Activated CD8-positive, alpha-beta T cell treated with anti-CD3 and anti-CD28 coated beads for 36 hours (primary cell): ENCODE results near the gene ADSL. TPM values are rescaled to one million over a fixed set of nuclear protein-coding genes. Genes with fewer than 3 reads are reported as not detected.
A peak's percentile ranks its signal among the peaks of the same experiment; 100 is the strongest.

Experiments
- ATAC-seq: fragments of 200-7000 bp; cut with Tn5 transposase; one replicate; pipeline ENCODE4 v1.10.0; 2021; ENCODE audit warnings: mild to moderate bottlenecking, moderate library complexity
- CTCF ChIA-PET: fragments of 350-600 bp; sonication (Branson Sonifier 250); formaldehyde crosslinking; loops from one replicate; lab custom pipeline; 2021; ENCODE audit warnings: antibody characterized with exemption; lab: Charles Lee
- POLR2A ChIA-PET: fragments of 350-600 bp; sonication (Branson Sonifier 250); formaldehyde crosslinking; loops from one replicate; lab custom pipeline; 2021; ENCODE audit warnings: antibody characterized with exemption; lab: Charles Lee
- DNase-seq: peaks from one replicate; pipeline ENCODE4 v3.0.0-alpha.2; 2020
- H3K27ac Mint-ChIP-seq: one replicate; pipeline ENCODE4 v1.8.0; 2021; ENCODE audit warnings: mild to moderate bottlenecking, mixed read lengths
- H3K27me3 Mint-ChIP-seq: one replicate; pipeline ENCODE4 v1.8.0; 2021; ENCODE audit warnings: mixed read lengths
- H3K36me3 Mint-ChIP-seq: one replicate; pipeline ENCODE4 v1.8.0; 2021; ENCODE audit warnings: low read depth, mixed read lengths
- H3K4me1 Mint-ChIP-seq: one replicate; pipeline ENCODE4 v1.8.0; 2021; ENCODE audit warnings: low read depth, mixed read lengths
- H3K4me3 Mint-ChIP-seq: one replicate; pipeline ENCODE4 v1.8.0; 2021; ENCODE audit warnings: mild to moderate bottlenecking, moderate library complexity, mixed read lengths
- H3K9me3 Mint-ChIP-seq: one replicate; pipeline ENCODE4 v1.8.0; 2021; ENCODE audit warnings: mixed read lengths
- intact Hi-C: fragments of 100-400 bp; cut with micrococcal nuclease; formaldehyde crosslinking; loops from one replicate; pipeline ENCODE4 v1.10.0; 2022
- total RNA-seq, 2 experiments: library from RNA; stranded (reverse); gene quantifications; one replicate each; pipeline ENCODE4 v1.2.3, GENCODE V29; 2021
- TF ChIP-seq, protein P1 (sequence below): fragments of 200-600 bp; IDR thresholded peaks from one replicate; pipeline ENCODE4 v1.8.0; 2022; ENCODE audit warnings: antibody characterized with exemption, mild to moderate bottlenecking

The ADSL gene
- total RNA-seq, 2 experiments from 2014 or later = 160 to 169 TPM

DNA sequence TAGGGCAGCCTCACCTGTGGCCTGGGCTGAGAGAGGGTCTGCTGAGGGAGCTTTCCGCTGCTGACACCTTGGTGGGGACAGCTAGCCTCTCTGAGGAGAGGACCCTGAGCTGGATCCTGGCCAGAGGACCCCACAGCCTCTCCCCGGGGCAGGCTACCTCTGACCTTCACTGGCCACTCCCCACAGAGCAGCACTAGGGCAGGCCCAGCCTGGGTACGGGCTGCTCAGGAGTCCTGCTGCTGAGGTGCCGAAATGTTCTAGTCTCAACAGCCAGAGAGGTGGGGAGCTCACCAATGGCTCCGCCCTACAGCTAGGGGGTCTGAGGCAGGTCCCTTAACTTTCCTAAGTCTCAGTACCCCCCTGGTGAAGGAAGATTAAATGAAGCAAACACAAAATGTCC is 71.6 kb downstream of the ADSL start:
- intact Hi-C loops = no loop called here
- no peaks in the 10 kb centered on the region for H3K9me3 Mint-ChIP-seq
- peaks cover 34% of the 10 kb centered on the region for H3K4me1 Mint-ChIP-seq
- H3K4me3 Mint-ChIP-seq = no peak overlapping the region
- H3K27ac Mint-ChIP-seq = peak overlapping the region; percentile 32
- POLR2A ChIA-PET = interaction anchor here (0.6 to 4.2 kb wide), 3 partner anchors 11 to 1030 kb away, joined by 3 to 21 read pairs (median 4); no protein-coding TSS in a partner anchor
- TF ChIP-seq, protein P1, sequence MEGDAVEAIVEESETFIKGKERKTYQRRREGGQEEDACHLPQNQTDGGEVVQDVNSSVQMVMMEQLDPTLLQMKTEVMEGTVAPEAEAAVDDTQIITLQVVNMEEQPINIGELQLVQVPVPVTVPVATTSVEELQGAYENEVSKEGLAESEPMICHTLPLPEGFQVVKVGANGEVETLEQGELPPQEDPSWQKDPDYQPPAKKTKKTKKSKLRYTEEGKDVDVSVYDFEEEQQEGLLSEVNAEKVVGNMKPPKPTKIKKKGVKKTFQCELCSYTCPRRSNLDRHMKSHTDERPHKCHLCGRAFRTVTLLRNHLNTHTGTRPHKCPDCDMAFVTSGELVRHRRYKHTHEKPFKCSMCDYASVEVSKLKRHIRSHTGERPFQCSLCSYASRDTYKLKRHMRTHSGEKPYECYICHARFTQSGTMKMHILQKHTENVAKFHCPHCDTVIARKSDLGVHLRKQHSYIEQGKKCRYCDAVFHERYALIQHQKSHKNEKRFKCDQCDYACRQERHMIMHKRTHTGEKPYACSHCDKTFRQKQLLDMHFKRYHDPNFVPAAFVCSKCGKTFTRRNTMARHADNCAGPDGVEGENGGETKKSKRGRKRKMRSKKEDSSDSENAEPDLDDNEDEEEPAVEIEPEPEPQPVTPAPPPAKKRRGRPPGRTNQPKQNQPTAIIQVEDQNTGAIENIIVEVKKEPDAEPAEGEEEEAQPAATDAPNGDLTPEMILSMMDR = no peak
- ATAC-seq (no peak), DNase-seq (no peak)
- CTCF ChIA-PET = interaction anchor here (0.8 to 3.8 kb wide), 2 partner anchors 19 to 62 kb away, joined by 3 to 16 read pairs; no protein-coding TSS in a partner anchor
- H3K27me3 Mint-ChIP-seq = no peaks in the 10 kb centered on the region
- peaks cover 31% of the 10 kb centered on the region for H3K36me3 Mint-ChIP-seq

DNA sequence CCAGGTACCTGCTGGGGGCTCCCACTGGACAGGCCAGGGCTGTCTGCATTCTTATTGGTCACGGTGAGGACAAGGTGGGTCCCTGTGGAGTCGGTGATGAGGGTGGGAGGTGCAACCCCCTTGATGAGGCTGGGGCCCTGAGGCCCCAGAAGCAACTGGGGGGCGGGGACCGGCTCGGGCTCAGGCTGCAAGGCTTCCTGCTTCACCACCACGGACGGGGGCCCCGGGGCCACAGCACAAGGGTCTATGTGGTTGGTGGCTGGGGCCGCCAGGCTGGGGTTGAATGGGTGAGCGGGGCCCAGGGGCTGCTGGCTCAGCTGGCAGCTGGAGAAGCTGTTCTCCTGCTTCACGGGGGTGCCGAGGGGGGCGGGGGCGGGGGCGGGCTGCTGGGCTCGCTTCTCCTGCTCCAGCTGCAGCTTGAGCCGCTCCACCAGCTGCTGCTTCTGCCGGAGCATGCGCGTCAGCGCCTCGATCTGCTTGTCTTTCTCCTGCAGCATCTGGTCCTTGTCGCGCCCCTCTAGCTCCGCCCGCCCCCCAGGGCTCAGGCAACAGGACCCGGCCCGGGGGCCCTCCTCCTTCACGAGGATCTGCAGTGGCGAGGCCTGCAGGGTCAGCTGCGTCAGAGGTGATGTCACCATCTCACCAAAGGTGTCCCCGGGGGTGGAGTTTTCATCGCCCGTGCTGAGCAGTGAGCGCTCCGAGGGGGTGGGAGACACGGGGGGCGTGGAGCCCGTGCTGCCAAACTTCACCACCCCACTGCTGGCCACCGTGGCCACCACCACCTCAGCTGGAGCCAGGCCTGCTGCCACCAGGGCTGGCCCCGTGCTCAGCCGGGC is 72.3 kb downstream of the ADSL start:
- ChIA-PET POLR2A (interaction anchor here (0.6 to 4.2 kb wide), 2 partner anchors 12 to 1029 kb away, joined by 4 to 21 read pairs; no protein-coding TSS in a partner anchor), CTCF (interaction anchor here (0.6 to 3.8 kb wide), 4 partner anchors 18 to 228 kb away, joined by 3 to 16 read pairs (median 4); no protein-coding TSS in a partner anchor)
- peaks cover 34% of the 10 kb centered on the region for H3K36me3 Mint-ChIP-seq
- DNase-seq (peak; percentile 69), ATAC-seq (peak; percentile 80)
- no peak overlapping the region for H3K27ac Mint-ChIP-seq
- no peaks in the 10 kb centered on the region for H3K9me3 Mint-ChIP-seq
- H3K27me3 Mint-ChIP-seq = no peaks in the 10 kb centered on the region
- intact Hi-C loops = no loop called here
- H3K4me1 Mint-ChIP-seq = peaks cover 34% of the 10 kb centered on the region
- TF ChIP-seq, protein P1 = no peak
- no peak overlapping the region for H3K4me3 Mint-ChIP-seq

DNA sequence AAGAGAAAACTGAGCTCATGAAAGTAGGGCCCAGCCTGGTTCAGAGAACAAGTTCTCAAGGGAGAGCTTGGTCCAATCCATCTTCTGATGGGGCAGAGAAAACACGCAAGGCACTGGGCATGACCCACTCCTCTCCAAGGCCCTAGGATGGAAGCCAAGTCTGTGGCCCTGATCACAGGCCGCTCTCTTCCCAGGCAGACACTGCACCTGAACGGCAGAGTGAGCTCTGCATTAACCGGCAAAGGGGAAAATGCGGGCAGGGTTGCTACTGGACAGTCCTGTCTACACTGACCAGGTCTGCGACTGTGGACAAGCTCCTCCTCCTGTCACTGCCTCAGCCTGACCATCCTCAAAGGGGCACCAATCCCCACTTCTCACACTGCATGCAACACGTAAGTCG is 73.4 kb downstream of the ADSL start:
- Mint-ChIP-seq H3K27me3 (no peaks in the 10 kb centered on the region), H3K4me3 (no peak overlapping the region), H3K9me3 (no peaks in the 10 kb centered on the region), H3K36me3 (peaks cover 38% of the 10 kb centered on the region), H3K27ac (no peak overlapping the region), H3K4me1 (peaks cover 31% of the 10 kb centered on the region)
- intact Hi-C loops = no loop called here
- DNase-seq (no peak), ATAC-seq (no peak)
- POLR2A ChIA-PET = interaction anchor here (0.9 kb wide), 1 partner anchor 13 kb away, joined by 4 read pairs; no protein-coding TSS in a partner anchor
- CTCF ChIA-PET = interaction anchor here (0.7 to 3.8 kb wide), 4 partner anchors 17 to 226 kb away, joined by 3 to 16 read pairs (median 5); no protein-coding TSS in a partner anchor
- TF ChIP-seq, protein P1 = no peak

DNA sequence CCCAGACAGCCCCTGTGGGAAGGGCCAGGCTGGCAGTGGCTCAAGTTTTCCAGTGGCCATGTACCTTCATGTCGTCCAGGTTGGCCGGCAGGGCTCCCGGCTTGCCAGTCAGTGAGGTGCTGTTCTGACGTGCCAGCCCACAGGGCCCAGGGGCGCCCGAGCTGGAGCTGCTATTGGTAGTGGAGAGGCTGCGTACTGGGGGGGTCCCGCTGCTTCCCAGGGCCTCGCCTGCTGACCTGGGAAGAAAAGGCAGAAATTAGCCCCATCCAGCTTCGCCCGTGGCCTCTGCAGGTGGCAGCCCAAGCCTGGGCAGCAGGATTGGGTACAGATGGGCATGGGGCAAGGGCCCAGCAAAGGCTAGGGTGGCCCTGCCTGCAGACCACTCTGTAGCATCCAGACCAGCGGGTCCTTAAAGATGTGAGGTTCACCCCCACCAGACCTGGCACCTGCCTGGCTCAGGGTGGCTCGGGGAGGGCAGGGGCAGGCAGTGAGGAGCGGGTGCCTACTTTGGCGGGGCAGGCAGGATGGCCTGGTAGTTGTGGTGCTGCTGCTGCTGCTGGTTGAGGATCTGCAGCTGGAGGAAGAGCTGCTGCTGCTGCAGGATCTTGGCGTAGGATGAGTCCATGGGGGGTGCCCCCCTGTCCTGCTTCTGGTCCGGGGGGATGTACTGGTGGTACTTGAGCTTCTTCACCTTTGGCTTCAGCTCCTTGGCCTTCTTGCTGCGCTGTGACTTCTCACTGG is 74.2 kb downstream of the ADSL start:
- Mint-ChIP-seq H3K27me3 (no peaks in the 10 kb centered on the region), H3K4me3 (no peak overlapping the region), H3K4me1 (peaks cover 26% of the 10 kb centered on the region), H3K9me3 (no peaks in the 10 kb centered on the region), H3K36me3 (peaks cover 32% of the 10 kb centered on the region), H3K27ac (no peak overlapping the region)
- TF ChIP-seq, protein P1 = no peak
- DNase-seq = no peak
- ChIA-PET POLR2A (no interaction called here), CTCF (interaction anchor here (1.2 to 3.8 kb wide), 3 partner anchors 16 to 226 kb away, joined by 4 to 16 read pairs (median 6); no protein-coding TSS in a partner anchor)
- intact Hi-C loops = no loop called here
- ATAC-seq = no peak
